Measurements from ENCODE around the gene KCNN3.

- TF ChIP-seq, protein P1, sequence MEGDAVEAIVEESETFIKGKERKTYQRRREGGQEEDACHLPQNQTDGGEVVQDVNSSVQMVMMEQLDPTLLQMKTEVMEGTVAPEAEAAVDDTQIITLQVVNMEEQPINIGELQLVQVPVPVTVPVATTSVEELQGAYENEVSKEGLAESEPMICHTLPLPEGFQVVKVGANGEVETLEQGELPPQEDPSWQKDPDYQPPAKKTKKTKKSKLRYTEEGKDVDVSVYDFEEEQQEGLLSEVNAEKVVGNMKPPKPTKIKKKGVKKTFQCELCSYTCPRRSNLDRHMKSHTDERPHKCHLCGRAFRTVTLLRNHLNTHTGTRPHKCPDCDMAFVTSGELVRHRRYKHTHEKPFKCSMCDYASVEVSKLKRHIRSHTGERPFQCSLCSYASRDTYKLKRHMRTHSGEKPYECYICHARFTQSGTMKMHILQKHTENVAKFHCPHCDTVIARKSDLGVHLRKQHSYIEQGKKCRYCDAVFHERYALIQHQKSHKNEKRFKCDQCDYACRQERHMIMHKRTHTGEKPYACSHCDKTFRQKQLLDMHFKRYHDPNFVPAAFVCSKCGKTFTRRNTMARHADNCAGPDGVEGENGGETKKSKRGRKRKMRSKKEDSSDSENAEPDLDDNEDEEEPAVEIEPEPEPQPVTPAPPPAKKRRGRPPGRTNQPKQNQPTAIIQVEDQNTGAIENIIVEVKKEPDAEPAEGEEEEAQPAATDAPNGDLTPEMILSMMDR (tag by site-specific recombination; IDR thresholded peaks at IDR 0.05): no peak
- TF ChIP-seq, protein P2, sequence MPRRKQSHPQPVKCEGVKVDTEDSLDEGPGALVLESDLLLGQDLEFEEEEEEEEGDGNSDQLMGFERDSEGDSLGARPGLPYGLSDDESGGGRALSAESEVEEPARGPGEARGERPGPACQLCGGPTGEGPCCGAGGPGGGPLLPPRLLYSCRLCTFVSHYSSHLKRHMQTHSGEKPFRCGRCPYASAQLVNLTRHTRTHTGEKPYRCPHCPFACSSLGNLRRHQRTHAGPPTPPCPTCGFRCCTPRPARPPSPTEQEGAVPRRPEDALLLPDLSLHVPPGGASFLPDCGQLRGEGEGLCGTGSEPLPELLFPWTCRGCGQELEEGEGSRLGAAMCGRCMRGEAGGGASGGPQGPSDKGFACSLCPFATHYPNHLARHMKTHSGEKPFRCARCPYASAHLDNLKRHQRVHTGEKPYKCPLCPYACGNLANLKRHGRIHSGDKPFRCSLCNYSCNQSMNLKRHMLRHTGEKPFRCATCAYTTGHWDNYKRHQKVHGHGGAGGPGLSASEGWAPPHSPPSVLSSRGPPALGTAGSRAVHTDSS (tag by site-specific recombination; IDR thresholded peaks at IDR 0.05): no peak
- no peak for TF ChIP-seq ZFP3 (tag by site-specific recombination; IDR thresholded peaks at IDR 0.05; ENCODE audit: low read depth)
- no peak for TF ChIP-seq MYNN (tag by site-specific recombination; IDR thresholded peaks at IDR 0.05; ENCODE audit: borderline replicate concordance)
Observed at GRCh38 chr1:154682254-154682653, 187.8 kb downstream of the KCNN3 start.
